CD8-positive, alpha-beta memory T cell (primary cell): ENCODE results near the gene TFDP1. TPM values are rescaled to one million over a fixed set of nuclear protein-coding genes. Genes with fewer than 3 reads are reported as not detected.
A peak's percentile ranks its signal among the peaks of the same experiment; 100 is the strongest.

ENCODE experiments used
- CTCF ChIA-PET: fragments of 350-600 bp; sonication (Branson Sonifier 250); formaldehyde crosslinking; loops from one replicate; lab custom pipeline; 2021; ENCODE audit warnings: antibody characterized with exemption; lab: Charles Lee
- POLR2A ChIA-PET: fragments of 350-600 bp; sonication (Branson Sonifier 250); formaldehyde crosslinking; loops from one replicate; lab custom pipeline; 2021; ENCODE audit warnings: antibody characterized with exemption; lab: Charles Lee
- DNase-seq, 5 donors: peaks; one replicate each; pipeline versions ENCODE4 v3.0.0 to v3.0.0-alpha.2; 2020 to 2022; ENCODE audit warnings: mixed read lengths in 1 of 5
- H3K27ac ChIP-seq: one replicate; pipeline ENCODE4 v1.7.0; 2013; ENCODE audit warnings: low read depth, mild to moderate bottlenecking, low read length, moderate library complexity
- H3K27me3 ChIP-seq: 2 replicates; pipeline ENCODE4 v1.7.0; 2013; ENCODE audit warnings: low read length, mild to moderate bottlenecking; ENCODE audit not compliant: insufficient read depth, poor library complexity, severe bottlenecking
- H3K36me3 ChIP-seq: 2 replicates; pipeline ENCODE4 v1.7.0; 2013; ENCODE audit warnings: mild to moderate bottlenecking, low read length, moderate library complexity; ENCODE audit not compliant: insufficient read depth
- H3K4me1 ChIP-seq: 2 replicates; pipeline ENCODE4 v1.7.0; 2013; ENCODE audit warnings: mild to moderate bottlenecking, low read length, moderate library complexity; ENCODE audit not compliant: insufficient read depth
- H3K4me3 ChIP-seq: 2 replicates; pipeline ENCODE4 v1.7.0; 2013; ENCODE audit warnings: mild to moderate bottlenecking, low read length
- H3K9me3 ChIP-seq: 2 replicates; pipeline ENCODE4 v1.7.0; 2013; ENCODE audit warnings: mild to moderate bottlenecking, low read length
- H3K27ac Mint-ChIP-seq, 8 donors: one replicate each; pipeline ENCODE4 v1.8.0; 2020 to 2021; ENCODE audit warnings: mixed read lengths in 8 of 8, mild to moderate bottlenecking in 6 of 8, inconsistent platforms in 3 of 8, moderate library complexity in 3 of 8
- H3K27me3 Mint-ChIP-seq, 2 donors: one replicate each; pipeline ENCODE4 v1.8.0; 2020 to 2021; ENCODE audit warnings: mixed read lengths in 2 of 2, mild to moderate bottlenecking in 1 of 2, moderate library complexity in 1 of 2
- H3K36me3 Mint-ChIP-seq, 3 donors: one replicate each; pipeline ENCODE4 v1.8.0; 2020 to 2021; ENCODE audit warnings: mixed read lengths in 3 of 3, inconsistent platforms in 1 of 3, mild to moderate bottlenecking in 1 of 3
- H3K4me1 Mint-ChIP-seq, 3 donors: one replicate each; pipeline ENCODE4 v1.8.0; 2020 to 2021; ENCODE audit warnings: mixed read lengths in 3 of 3, inconsistent platforms in 1 of 3, mild to moderate bottlenecking in 1 of 3
- H3K4me3 Mint-ChIP-seq, 7 donors: one replicate each; pipeline ENCODE4 v1.8.0; 2020 to 2021; ENCODE audit warnings: mixed read lengths in 7 of 7, mild to moderate bottlenecking in 6 of 7, moderate library complexity in 4 of 7, inconsistent platforms in 2 of 7
- H3K9me3 Mint-ChIP-seq, 5 donors: one replicate each; pipeline ENCODE4 v1.8.0; 2020 to 2022; ENCODE audit warnings: mixed read lengths in 5 of 5, mild to moderate bottlenecking in 3 of 5, moderate library complexity in 2 of 5, inconsistent platforms in 1 of 5
- polyA plus RNA-seq: library from polyadenylated mRNA; unstranded; fragments of 300-500 nt; fragmentation: Illumina TruSeq; gene quantifications from one replicate; pipeline ENCODE4 v1.2.3, GENCODE V29; 2021
- total RNA-seq, 2 experiments: library from RNA; stranded (reverse); gene quantifications; one replicate each; pipeline ENCODE4 v1.2.3, GENCODE V29; 2021

Gene TFDP1
- total and polyA plus RNA-seq, 3 experiments from 2014 or later: 59.6 to 184 (median 176) TPM

- H3K4me3 Mint-ChIP-seq: no peak overlapping the region
- H3K9me3 Mint-ChIP-seq: peaks cover 11 to 19% (median 15%) of the 10 kb centered on the region in 5 donors
- H3K4me1 Mint-ChIP-seq: no peaks in the 10 kb centered on the region
- H3K9me3 ChIP-seq: no peaks in the 10 kb centered on the region
- DNase-seq: no peak
- H3K27ac Mint-ChIP-seq: no peak overlapping the region
- H3K27ac ChIP-seq: no peak overlapping the region
- H3K27me3 Mint-ChIP-seq: peaks cover 0 to 8% of the 10 kb centered on the region in 2 donors
- H3K36me3 Mint-ChIP-seq: peaks cover 0 to 16% (median 0%) of the 10 kb centered on the region in 3 donors
- no peaks in the 10 kb centered on the region for H3K4me1 ChIP-seq
- ChIA-PET POLR2A (no interaction called here), CTCF (no interaction called here)
- H3K36me3 ChIP-seq: no peaks in the 10 kb centered on the region
- no peak overlapping the region for H3K4me3 ChIP-seq
- H3K27me3 ChIP-seq: no peaks in the 10 kb centered on the region
Observed at GRCh38 chr13:113661509-113661908, 77.0 kb downstream of the TFDP1 start.

DNA sequence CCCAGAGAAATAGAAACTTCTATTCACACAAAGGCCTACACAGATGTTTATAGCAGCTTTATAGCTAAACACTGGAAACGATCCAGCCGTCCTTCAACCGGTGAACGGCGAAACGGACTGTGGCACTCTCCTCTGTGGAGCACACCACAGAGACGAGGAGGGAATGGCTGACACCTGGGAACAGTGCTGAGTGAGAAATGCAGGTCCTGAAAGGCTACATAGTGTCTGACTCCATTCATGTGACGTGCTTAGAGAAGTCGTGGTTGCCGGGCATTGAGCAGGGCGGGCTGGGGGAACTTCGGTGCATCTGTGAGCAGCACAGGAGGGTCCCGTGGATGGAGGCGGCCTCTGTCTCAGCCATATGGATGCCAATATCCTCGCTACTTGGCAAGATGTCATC lies 79.4 kb downstream of the TFDP1 start:
- H3K4me3 Mint-ChIP-seq: no peak overlapping the region
- no peaks in the 10 kb centered on the region for H3K4me1 Mint-ChIP-seq
- no peaks in the 10 kb centered on the region for H3K36me3 ChIP-seq
- peaks cover 11 to 19% (median 15%) of the 10 kb centered on the region in 5 donors for H3K9me3 Mint-ChIP-seq
- CTCF ChIA-PET: no interaction called here
- H3K4me3 ChIP-seq: no peak overlapping the region
- POLR2A ChIA-PET: no interaction called here
- H3K9me3 ChIP-seq: no peaks in the 10 kb centered on the region
- peak in 1 of 5 donors; percentile 13 for DNase-seq
- no peak overlapping the region for H3K27ac ChIP-seq
- no peaks in the 10 kb centered on the region for H3K4me1 ChIP-seq
- peaks cover under 1 to 12% of the 10 kb centered on the region in 2 donors for H3K27me3 Mint-ChIP-seq
- H3K36me3 Mint-ChIP-seq: peaks cover 0 to 16% (median 0%) of the 10 kb centered on the region in 3 donors
- H3K27ac Mint-ChIP-seq: no peak overlapping the region
- H3K27me3 ChIP-seq: no peaks in the 10 kb centered on the region

DNA sequence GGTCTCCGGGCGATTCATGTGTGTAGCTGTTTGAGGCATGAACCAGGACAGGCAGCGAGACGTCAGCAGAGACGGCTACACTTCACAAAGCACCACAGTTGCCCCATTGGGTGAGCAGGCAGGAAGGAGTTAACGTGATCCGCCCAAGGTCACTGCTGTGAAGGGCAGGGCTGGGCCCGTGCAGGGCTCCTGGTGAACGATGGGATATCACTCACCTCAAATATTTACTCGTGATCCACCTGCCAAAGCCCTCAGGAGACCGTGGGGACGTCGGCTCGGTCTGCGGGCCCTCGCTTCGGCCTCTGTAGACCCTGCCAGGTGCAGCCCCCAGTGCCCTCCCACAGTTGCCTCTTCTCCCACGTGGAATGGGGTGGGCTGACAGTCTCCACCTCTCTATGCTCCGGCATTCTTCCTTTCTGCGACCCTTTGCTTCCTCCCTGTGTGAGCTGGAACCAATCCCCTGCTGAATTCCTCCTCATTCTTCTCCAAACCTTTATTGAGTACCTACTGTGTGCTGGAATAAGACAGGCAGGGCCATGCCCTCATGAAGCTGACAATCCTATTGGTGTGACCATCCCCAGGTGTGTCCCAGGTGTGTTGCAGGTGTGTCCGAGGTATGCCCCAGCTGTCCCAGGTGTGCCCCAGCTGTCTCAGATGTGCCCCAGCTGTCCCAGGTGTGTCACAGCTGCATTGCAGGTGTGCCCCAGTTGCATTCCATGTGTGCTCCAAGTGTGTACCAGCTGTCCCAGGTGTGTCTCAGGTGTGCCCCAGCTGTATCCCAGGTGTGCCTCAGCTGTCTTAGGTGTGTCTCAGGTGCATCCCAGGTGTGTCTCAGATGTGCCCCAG lies 80.4 kb downstream of the TFDP1 start:
- ChIA-PET CTCF (interaction anchor here (1.0 kb wide), 1 partner anchor 59 kb away, joined by 3 read pairs; no protein-coding TSS in a partner anchor), POLR2A (no interaction called here)
- H3K4me3 Mint-ChIP-seq: no peak overlapping the region

GRCh38 chr13:113665597-113666328 lies 81.2 kb downstream of the TFDP1 start:
- CTCF ChIA-PET: interaction anchor here (1.0 kb wide), 1 partner anchor 59 kb away, joined by 3 read pairs; no protein-coding TSS in a partner anchor
- H3K4me1 ChIP-seq: no peaks in the 10 kb centered on the region
- Mint-ChIP-seq H3K27ac (peak overlapping the region in 1 of 8 donors; percentile 54), H3K27me3 (peaks cover 4 to 15% of the 10 kb centered on the region in 2 donors), H3K4me1 (no peaks in the 10 kb centered on the region), H3K36me3 (peaks cover 0 to 14% (median 0%) of the 10 kb centered on the region in 3 donors), H3K9me3 (peaks cover 11 to 17% (median 13%) of the 10 kb centered on the region in 5 donors), H3K4me3 (no peak overlapping the region)
- DNase-seq: peak in 1 of 5 donors; percentile 27
- no peak overlapping the region for H3K27ac ChIP-seq
- POLR2A ChIA-PET: no interaction called here
- no peaks in the 10 kb centered on the region for H3K9me3 ChIP-seq
- no peak overlapping the region for H3K4me3 ChIP-seq
- H3K36me3 ChIP-seq: no peaks in the 10 kb centered on the region
- no peaks in the 10 kb centered on the region for H3K27me3 ChIP-seq

More for the DNA sequence above, 80.4 kb downstream of the TFDP1 start:
- Mint-ChIP-seq H3K4me1 (no peaks in the 10 kb centered on the region), H3K27me3 (peaks cover 4 to 14% of the 10 kb centered on the region in 2 donors), H3K9me3 (peaks cover 11 to 19% (median 15%) of the 10 kb centered on the region in 5 donors), H3K27ac (peak overlapping the region in 1 of 8 donors; percentile 54), H3K36me3 (peaks cover 0 to 16% (median 0%) of the 10 kb centered on the region in 3 donors)
- H3K9me3 ChIP-seq: no peaks in the 10 kb centered on the region
- no peaks in the 10 kb centered on the region for H3K4me1 ChIP-seq
- H3K4me3 ChIP-seq: no peak overlapping the region
- H3K36me3 ChIP-seq: no peaks in the 10 kb centered on the region
- H3K27me3 ChIP-seq: no peaks in the 10 kb centered on the region
- peak in 1 of 5 donors; percentile 24 for DNase-seq
- H3K27ac ChIP-seq: no peak overlapping the region

DNA sequence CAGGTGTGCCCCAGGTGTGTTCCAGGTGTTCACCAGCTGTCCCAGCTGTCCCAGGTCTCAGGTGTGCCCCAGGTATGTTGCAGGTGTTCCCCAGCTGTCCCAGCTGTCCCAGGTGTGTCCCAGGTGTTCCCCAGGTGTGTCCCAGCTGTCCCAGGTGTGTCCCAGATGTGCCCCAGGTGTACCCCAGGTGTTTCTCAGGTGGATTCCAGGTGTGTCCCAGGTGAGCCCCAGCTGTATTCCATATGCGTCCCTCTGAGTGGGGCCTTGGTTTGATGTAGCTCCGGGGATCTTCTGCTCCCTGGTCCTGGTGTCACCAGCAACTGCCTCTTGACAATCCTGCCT lies 81.7 kb downstream of the TFDP1 start:
- peaks cover 5 to 12% (median 8%) of the 10 kb centered on the region in 5 donors for H3K9me3 Mint-ChIP-seq
- Histone ChIP-seq H3K27me3 (no peaks in the 10 kb centered on the region), H3K36me3 (no peaks in the 10 kb centered on the region), H3K27ac (no peak overlapping the region), H3K4me3 (no peak overlapping the region), H3K9me3 (no peaks in the 10 kb centered on the region), H3K4me1 (no peaks in the 10 kb centered on the region)
- H3K4me1 Mint-ChIP-seq: no peaks in the 10 kb centered on the region
- ChIA-PET CTCF (no interaction called here), POLR2A (no interaction called here)
- no peak overlapping the region for H3K4me3 Mint-ChIP-seq
- no peak overlapping the region for H3K27ac Mint-ChIP-seq
- H3K27me3 Mint-ChIP-seq: peaks cover 4 to 12% of the 10 kb centered on the region in 2 donors
- peaks cover 0 to 9% (median 0%) of the 10 kb centered on the region in 3 donors for H3K36me3 Mint-ChIP-seq
- no peak for DNase-seq

DNA sequence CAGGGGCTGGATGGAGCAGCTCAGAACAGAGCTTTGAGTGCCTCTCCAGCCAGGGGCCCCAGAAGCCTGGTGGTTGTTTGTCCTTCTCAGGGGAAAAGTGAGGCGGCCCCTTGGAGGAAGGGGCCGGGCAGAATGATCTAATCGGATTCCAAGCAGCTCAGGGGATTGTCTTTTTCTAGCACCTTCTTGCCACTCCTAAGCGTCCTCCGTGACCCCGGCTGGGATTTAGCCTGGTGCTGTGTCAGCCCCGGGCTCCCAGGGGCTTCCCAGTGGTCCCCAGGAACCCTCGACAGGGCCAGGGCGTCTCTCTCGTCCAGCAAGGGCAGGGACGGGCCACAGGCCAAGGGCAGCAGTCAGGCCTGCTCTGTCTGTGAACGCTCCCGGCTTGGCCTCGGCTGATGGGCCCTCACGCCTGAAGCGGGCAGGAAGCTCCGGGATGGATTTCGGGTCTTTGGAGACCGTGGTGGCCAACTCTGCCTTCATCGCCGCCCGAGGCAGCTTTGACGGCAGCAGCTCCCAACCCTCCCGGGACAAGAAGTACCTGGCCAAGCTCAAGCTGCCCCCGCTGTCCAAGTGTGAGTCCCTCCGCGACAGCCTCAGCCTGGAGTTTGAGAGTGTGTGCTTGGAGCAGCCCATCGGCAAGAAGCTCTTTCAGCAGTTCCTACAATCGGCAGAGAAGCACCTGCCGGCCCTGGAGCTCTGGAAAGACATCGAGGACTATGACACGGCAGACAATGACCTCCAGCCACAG lies 82.6 kb downstream of the TFDP1 start, which contains the start of gene GRK1:
GRK1 (plus strand) TSS at position 269 of the 751 bp plus-strand sequence; CDS start at position 437, 168 bp downstream.
- peaks cover 0 to 3% (median 0%) of the 10 kb centered on the region in 3 donors for H3K36me3 Mint-ChIP-seq
- H3K9me3 Mint-ChIP-seq: peaks cover 0 to 3% (median 2%) of the 10 kb centered on the region in 5 donors
- Histone ChIP-seq H3K36me3 (no peaks in the 10 kb centered on the region), H3K9me3 (no peaks in the 10 kb centered on the region), H3K4me3 (no peak within 1 kb of the TSS), H3K27me3 (no peaks in the 10 kb centered on the region), H3K27ac (no peak within 1 kb of the TSS), H3K4me1 (no peaks in the 10 kb centered on the region)
- peak in 1 of 5 donors; percentile 41 for DNase-seq
- ChIA-PET CTCF (no interaction called here), POLR2A (no interaction called here)
- H3K27ac Mint-ChIP-seq: no peak within 1 kb of the TSS
- no peak within 1 kb of the TSS for H3K4me3 Mint-ChIP-seq
- peaks cover 4 to 12% of the 10 kb centered on the region in 2 donors for H3K27me3 Mint-ChIP-seq
- H3K4me1 Mint-ChIP-seq: peaks cover 0 to 2% (median 0%) of the 10 kb centered on the region in 3 donors

GRCh38 chr13:113667771-113668490 lies 83.4 kb downstream of the TFDP1 start:
- POLR2A ChIA-PET: no interaction called here
- Mint-ChIP-seq H3K27ac (no peak overlapping the region), H3K36me3 (no peaks in the 10 kb centered on the region), H3K4me3 (no peak overlapping the region), H3K4me1 (peaks cover 0 to 6% (median 0%) of the 10 kb centered on the region in 3 donors), H3K27me3 (peaks cover 4 to 12% of the 10 kb centered on the region in 2 donors), H3K9me3 (no peaks in the 10 kb centered on the region)
- Histone ChIP-seq H3K9me3 (no peaks in the 10 kb centered on the region), H3K36me3 (no peaks in the 10 kb centered on the region), H3K27me3 (no peaks in the 10 kb centered on the region), H3K4me1 (no peaks in the 10 kb centered on the region), H3K4me3 (no peak overlapping the region), H3K27ac (no peak overlapping the region)
- CTCF ChIA-PET: no interaction called here
- peak in 1 of 5 donors; percentile 42 for DNase-seq
